ENCODE results near the gene ZNF202. TPM values are rescaled to one million over a fixed set of nuclear protein-coding genes. Genes with fewer than 3 reads are reported as not detected.

Gene ZNF202
- total RNA-seq = 10 to 100 TPM; 12.7 to 23.5 TPM

- Mint-ChIP-seq H3K27ac (peak within 1 kb of the TSS; percentile 63 to 92), H3K4me1 (ENCODE audit: low read depth in 2 of 2) (peaks cover 24 to 27% of the 10 kb centered on the region in 2 donors), H3K36me3 (peaks cover 12% of the 10 kb centered on the region), H3K4me3 (peak within 1 kb of the TSS; percentile 89), H3K9me3 (no peaks in the 10 kb centered on the region), H3K27me3 (peaks cover 13 to 21% of the 10 kb centered on the region in 2 donors)
- peak; percentile 98 to 99 for ATAC-seq
- peak; percentile 94 for DNase-seq (ENCODE audit: low spot score)
Observed at GRCh38 chr11:123741159-123742030, at the start of gene ZNF202. ZNF202 (minus strand) TSS chr11:123741660; CDS start chr11:123730888, 10,772 bp downstream.

GRCh38 chr11:123783536-123783935 lies 42.1 kb upstream of the ZNF202 start:
- no peak for DNase-seq (ENCODE audit: low spot score)
- H3K36me3 Mint-ChIP-seq = peaks cover 9% of the 10 kb centered on the region
- no peak overlapping the region for H3K4me3 Mint-ChIP-seq
- ATAC-seq = no peak
- no peaks in the 10 kb centered on the region for H3K4me1 Mint-ChIP-seq (ENCODE audit: low read depth in 2 of 2)
- H3K27me3 Mint-ChIP-seq = peaks cover 8 to 60% of the 10 kb centered on the region in 2 donors
- peaks cover 3% of the 10 kb centered on the region for H3K9me3 Mint-ChIP-seq
- no peak overlapping the region for H3K27ac Mint-ChIP-seq

GRCh38 chr11:123778511-123778910 lies 37.1 kb upstream of the ZNF202 start:
- Mint-ChIP-seq H3K9me3 (no peaks in the 10 kb centered on the region), H3K36me3 (no peaks in the 10 kb centered on the region), H3K4me3 (no peak overlapping the region), H3K4me1 (ENCODE audit: low read depth in 2 of 2) (no peaks in the 10 kb centered on the region), H3K27me3 (peaks cover 5 to 37% of the 10 kb centered on the region in 2 donors), H3K27ac (no peak overlapping the region)
- ATAC-seq (no peak), DNase-seq (ENCODE audit: low spot score) (no peak)

- Mint-ChIP-seq H3K27me3 (peaks cover 7 to 23% of the 10 kb centered on the region in 2 donors), H3K9me3 (no peaks in the 10 kb centered on the region), H3K36me3 (no peaks in the 10 kb centered on the region), H3K27ac (no peak overlapping the region), H3K4me3 (no peak overlapping the region), H3K4me1 (ENCODE audit: low read depth in 2 of 2) (no peaks in the 10 kb centered on the region)
- DNase-seq (ENCODE audit: low spot score) (no peak), ATAC-seq (no peak)
Observed at GRCh38 chr11:123775715-123776549, 34.5 kb upstream of the ZNF202 start.

GRCh38 chr11:123775289-123775688 lies 33.8 kb upstream of the ZNF202 start:
- H3K27me3 Mint-ChIP-seq = peaks cover 7 to 21% of the 10 kb centered on the region in 2 donors
- no peak for DNase-seq (ENCODE audit: low spot score)
- no peaks in the 10 kb centered on the region for H3K4me1 Mint-ChIP-seq (ENCODE audit: low read depth in 2 of 2)
- no peak overlapping the region for H3K27ac Mint-ChIP-seq
- H3K9me3 Mint-ChIP-seq = no peaks in the 10 kb centered on the region
- no peak for ATAC-seq
- H3K4me3 Mint-ChIP-seq = no peak overlapping the region
- no peaks in the 10 kb centered on the region for H3K36me3 Mint-ChIP-seq

- Mint-ChIP-seq H3K27me3 (peaks cover 9 to 15% of the 10 kb centered on the region in 2 donors), H3K4me1 (ENCODE audit: low read depth in 2 of 2) (no peaks in the 10 kb centered on the region), H3K36me3 (no peaks in the 10 kb centered on the region), H3K27ac (no peak overlapping the region), H3K9me3 (no peaks in the 10 kb centered on the region), H3K4me3 (no peak overlapping the region)
- no peak for DNase-seq (ENCODE audit: low spot score)
- ATAC-seq = no peak
Observed at GRCh38 chr11:123773959-123774358, 32.5 kb upstream of the ZNF202 start.

- no peaks in the 10 kb centered on the region for H3K9me3 Mint-ChIP-seq
- no peak overlapping the region for H3K4me3 Mint-ChIP-seq
- no peak overlapping the region for H3K27ac Mint-ChIP-seq
- ATAC-seq (no peak), DNase-seq (ENCODE audit: low spot score) (no peak)
- peaks cover 7 to 15% of the 10 kb centered on the region in 2 donors for H3K27me3 Mint-ChIP-seq
- H3K4me1 Mint-ChIP-seq (ENCODE audit: low read depth in 2 of 2) = no peaks in the 10 kb centered on the region
- H3K36me3 Mint-ChIP-seq = no peaks in the 10 kb centered on the region
Observed at GRCh38 chr11:123773026-123773425, 31.6 kb upstream of the ZNF202 start.

- ATAC-seq = no peak
- Mint-ChIP-seq H3K27me3 (peaks cover 10 to 24% of the 10 kb centered on the region in 2 donors), H3K27ac (no peak overlapping the region), H3K4me3 (no peak overlapping the region), H3K36me3 (no peaks in the 10 kb centered on the region), H3K4me1 (ENCODE audit: low read depth in 2 of 2) (no peaks in the 10 kb centered on the region), H3K9me3 (no peaks in the 10 kb centered on the region)
- no peak for DNase-seq (ENCODE audit: low spot score)
Observed at GRCh38 chr11:123771664-123772063, 30.2 kb upstream of the ZNF202 start.

GRCh38 chr11:123770712-123771111 lies 29.3 kb upstream of the ZNF202 start:
- ATAC-seq = no peak
- Mint-ChIP-seq H3K27ac (no peak overlapping the region), H3K4me3 (no peak overlapping the region), H3K36me3 (no peaks in the 10 kb centered on the region), H3K9me3 (no peaks in the 10 kb centered on the region), H3K4me1 (ENCODE audit: low read depth in 2 of 2) (no peaks in the 10 kb centered on the region), H3K27me3 (peaks cover 10 to 30% of the 10 kb centered on the region in 2 donors)
- DNase-seq (ENCODE audit: low spot score) = no peak

GRCh38 chr11:123765601-123766000 lies 24.1 kb upstream of the ZNF202 start:
- DNase-seq (ENCODE audit: low spot score) (no peak), ATAC-seq (no peak)
- peaks cover 6% of the 10 kb centered on the region for H3K9me3 Mint-ChIP-seq
- H3K36me3 Mint-ChIP-seq = peaks cover 14% of the 10 kb centered on the region
- no peak overlapping the region for H3K27ac Mint-ChIP-seq
- H3K27me3 Mint-ChIP-seq = peaks cover 10 to 42% of the 10 kb centered on the region in 2 donors
- no peaks in the 10 kb centered on the region for H3K4me1 Mint-ChIP-seq (ENCODE audit: low read depth in 2 of 2)
- no peak overlapping the region for H3K4me3 Mint-ChIP-seq

- peaks cover 6% of the 10 kb centered on the region for H3K9me3 Mint-ChIP-seq
- no peak overlapping the region for H3K4me3 Mint-ChIP-seq
- H3K36me3 Mint-ChIP-seq = peaks cover 14% of the 10 kb centered on the region
- H3K4me1 Mint-ChIP-seq (ENCODE audit: low read depth in 2 of 2) = no peaks in the 10 kb centered on the region
- peaks cover 8 to 39% of the 10 kb centered on the region in 2 donors for H3K27me3 Mint-ChIP-seq
- no peak for DNase-seq (ENCODE audit: low spot score)
- no peak for ATAC-seq
- H3K27ac Mint-ChIP-seq = no peak overlapping the region
Observed at GRCh38 chr11:123762422-123762821, 21.0 kb upstream of the ZNF202 start.

GRCh38 chr11:123760894-123761293 lies 19.4 kb upstream of the ZNF202 start:
- ATAC-seq = peak in 1 of 2 donors; percentile 51
- no peak overlapping the region for H3K4me3 Mint-ChIP-seq
- H3K36me3 Mint-ChIP-seq = peaks cover 14% of the 10 kb centered on the region

GRCh38 chr11:123757976-123758375 lies 16.5 kb upstream of the ZNF202 start:
- Mint-ChIP-seq H3K36me3 (peaks cover 11% of the 10 kb centered on the region), H3K27ac (no peak overlapping the region), H3K4me1 (ENCODE audit: low read depth in 2 of 2) (no peaks in the 10 kb centered on the region), H3K9me3 (peaks cover 6% of the 10 kb centered on the region), H3K27me3 (peaks cover 15 to 51% of the 10 kb centered on the region in 2 donors), H3K4me3 (no peak overlapping the region)
- ATAC-seq (no peak), DNase-seq (ENCODE audit: low spot score) (no peak)

More at GRCh38 chr11:123760894-123761293, 19.4 kb upstream of the ZNF202 start:
- peaks cover 10 to 41% of the 10 kb centered on the region in 2 donors for H3K27me3 Mint-ChIP-seq
- H3K27ac Mint-ChIP-seq = no peak overlapping the region
- no peaks in the 10 kb centered on the region for H3K4me1 Mint-ChIP-seq (ENCODE audit: low read depth in 2 of 2)
- DNase-seq (ENCODE audit: low spot score) = no peak
- H3K9me3 Mint-ChIP-seq = peaks cover 6% of the 10 kb centered on the region

- ATAC-seq = no peak
- no peaks in the 10 kb centered on the region for H3K4me1 Mint-ChIP-seq (ENCODE audit: low read depth in 2 of 2)
- H3K4me3 Mint-ChIP-seq = no peak overlapping the region
- no peak for DNase-seq (ENCODE audit: low spot score)
- no peaks in the 10 kb centered on the region for H3K36me3 Mint-ChIP-seq
- H3K27ac Mint-ChIP-seq = no peak overlapping the region
- H3K9me3 Mint-ChIP-seq = no peaks in the 10 kb centered on the region
- peaks cover 28 to 64% of the 10 kb centered on the region in 2 donors for H3K27me3 Mint-ChIP-seq
Observed at GRCh38 chr11:123755813-123756212, 14.4 kb upstream of the ZNF202 start.
